Peyer's patch (tissue), 4 donors: Measurements from ENCODE around the gene EPHA10.
"Not testable (repeated sequence)": the region's sequence is repeated elsewhere in the genome, so short reads cannot be mapped to it uniquely, and the experiment has no call there.

ENCODE experiments used
- CTCF ChIP-seq, 6 experiments: fragments of 450-650 bp in 4 of 6; fragments of 200-600 bp in 2 of 6; sonication (generic) in 1 of 6; IDR thresholded peaks; one replicate each; pipeline ENCODE4 v1.5.1; 2017 to 2019; ENCODE audit warnings: antibody characterized with exemption in 6 of 6, mild to moderate bottlenecking in 3 of 6, moderate library complexity in 1 of 6
- POLR2A ChIP-seq, 2 donors: fragments of 450-650 bp; IDR thresholded peaks; one replicate each; pipeline ENCODE4 v1.5.1; 2017; ENCODE audit warnings: antibody characterized with exemption in 2 of 2, mild to moderate bottlenecking in 2 of 2, moderate library complexity in 2 of 2

DNA sequence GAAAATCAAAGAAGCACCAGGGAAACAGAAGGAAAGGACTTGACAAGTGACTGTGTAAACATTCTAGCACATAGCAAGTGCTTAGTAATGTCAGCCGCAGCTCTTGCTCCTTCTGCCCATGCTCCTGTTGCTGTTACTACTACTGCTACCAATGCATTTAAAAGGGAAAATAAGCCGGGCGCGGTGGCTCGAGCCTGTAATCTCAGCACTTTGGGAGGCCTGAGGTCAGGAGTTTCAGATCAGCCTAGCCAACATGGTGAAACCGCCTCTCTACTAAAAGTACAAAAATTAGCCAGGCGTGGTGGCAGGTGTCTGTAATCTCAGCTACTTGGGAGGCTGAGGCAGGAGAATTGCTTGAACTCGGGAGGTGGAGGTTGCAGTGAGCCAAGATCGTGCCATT lies 80.7 kb downstream of the EPHA10 start:
- not testable (repeated sequence) for TF ChIP-seq CTCF, POLR2A (IDR thresholded peaks at IDR 0.05)
